Measurements from ENCODE around the gene COL4A1. TPM values are rescaled to one million over a fixed set of nuclear protein-coding genes. Genes with fewer than 3 reads are reported as not detected.

COL4A1 gene
- total RNA-seq, 1 experiment from 2014 or later = not detected

DNA sequence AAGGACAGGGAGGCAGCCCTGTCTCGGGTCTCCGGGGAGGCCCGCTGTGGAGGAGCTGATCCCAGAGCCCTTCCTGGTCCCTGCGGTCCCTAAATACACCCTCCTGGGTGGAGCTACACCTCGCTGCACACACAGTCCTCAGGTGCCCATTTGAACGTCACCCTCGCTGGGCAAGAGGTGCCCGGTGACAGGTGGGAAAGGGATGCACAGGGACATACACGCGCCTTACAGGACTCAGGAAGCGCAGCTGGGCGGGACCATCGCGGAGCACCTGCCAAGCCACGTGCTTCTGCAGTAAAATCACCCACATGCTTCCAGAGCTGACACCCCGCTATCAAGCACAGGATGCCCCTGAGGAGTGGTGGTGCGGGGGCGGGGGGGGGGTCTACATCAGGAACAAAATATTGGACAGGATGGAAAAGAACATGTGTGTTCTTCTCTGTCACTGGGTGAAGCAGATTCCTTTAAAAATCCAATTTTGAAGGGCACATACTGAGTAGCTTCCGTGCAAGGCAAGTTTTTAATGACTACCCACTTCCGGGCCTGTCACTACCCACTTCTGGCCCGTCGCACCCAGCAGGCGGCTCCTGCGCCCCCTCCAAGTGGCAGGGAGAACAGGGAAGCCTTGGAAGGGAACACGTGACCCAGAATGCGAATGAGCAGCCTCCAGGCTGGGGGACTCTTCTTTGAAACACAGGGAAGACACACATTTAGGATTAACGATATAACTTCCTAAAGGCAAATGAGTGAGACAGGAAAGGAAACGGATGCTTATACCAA is 78.9 kb downstream of the COL4A1 start:
- no peaks in the 10 kb centered on the region for H3K4me1 ChIP-seq (ENCODE audit: low read length)
- H3K4me3 ChIP-seq (ENCODE audit: low read length) = no peak overlapping the region
- H3K79me2 ChIP-seq (ENCODE audit: low read length) = no peaks in the 10 kb centered on the region
- no peak overlapping the region for H3K9ac ChIP-seq (ENCODE audit: low read length)
- DNase-seq = no peak
- H3K27me3 ChIP-seq (ENCODE audit: low read length) = no peaks in the 10 kb centered on the region
- H3K27ac ChIP-seq (ENCODE audit: low read length) = no peak overlapping the region
- no peaks in the 10 kb centered on the region for H3K9me2 ChIP-seq (replicated peaks; ENCODE audit: insufficient read depth, low read length)
- H2AFZ ChIP-seq (ENCODE audit: low read length) = no peak overlapping the region
- H3K9me3 ChIP-seq (ENCODE audit: low read length) = no peaks in the 10 kb centered on the region
- no peaks in the 10 kb centered on the region for H3K36me3 ChIP-seq (ENCODE audit: insufficient read depth, low read length)
- H4K20me1 ChIP-seq (ENCODE audit: insufficient read depth, low read depth, low read length) = no peaks in the 10 kb centered on the region
- no peak overlapping the region for H3K4me2 ChIP-seq (ENCODE audit: low read depth, low read length, poor library complexity, severe bottlenecking)

DNA sequence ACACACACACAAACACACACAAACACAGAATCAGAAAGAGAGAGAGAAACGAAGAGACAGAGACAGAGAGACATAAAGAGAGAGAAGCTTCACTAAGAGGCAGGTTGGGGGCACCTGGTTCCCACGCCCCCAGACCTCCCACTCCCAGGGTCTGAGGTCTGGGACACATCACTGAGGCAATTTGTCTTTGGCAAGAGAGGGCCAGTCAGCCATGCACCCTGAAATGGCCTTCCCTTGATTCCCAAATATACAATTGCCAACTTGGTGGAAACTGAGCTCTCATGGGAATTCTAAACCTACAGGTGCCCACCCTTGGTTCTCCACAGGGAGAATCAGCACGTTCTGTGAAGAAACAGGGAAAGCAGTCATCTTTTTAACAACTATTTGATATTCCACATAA is 79.5 kb downstream of the COL4A1 start:
- H3K27me3 ChIP-seq (ENCODE audit: low read length) = no peaks in the 10 kb centered on the region
- H2AFZ ChIP-seq (ENCODE audit: low read length) = no peak overlapping the region
- H3K4me1 ChIP-seq (ENCODE audit: low read length) = no peaks in the 10 kb centered on the region
- no peak overlapping the region for H3K27ac ChIP-seq (ENCODE audit: low read length)
- H3K9ac ChIP-seq (ENCODE audit: low read length) = no peak overlapping the region
- H4K20me1 ChIP-seq (ENCODE audit: insufficient read depth, low read depth, low read length) = no peaks in the 10 kb centered on the region
- H3K4me2 ChIP-seq (ENCODE audit: low read depth, low read length, poor library complexity, severe bottlenecking) = no peak overlapping the region
- no peaks in the 10 kb centered on the region for H3K36me3 ChIP-seq (ENCODE audit: insufficient read depth, low read length)
- H3K9me3 ChIP-seq (ENCODE audit: low read length) = no peaks in the 10 kb centered on the region
- H3K9me2 ChIP-seq (replicated peaks; ENCODE audit: insufficient read depth, low read length) = no peaks in the 10 kb centered on the region
- no peak overlapping the region for H3K4me3 ChIP-seq (ENCODE audit: low read length)
- no peak for DNase-seq
- no peaks in the 10 kb centered on the region for H3K79me2 ChIP-seq (ENCODE audit: low read length)

- no peak for DNase-seq
- Histone ChIP-seq H3K9me3 (ENCODE audit: low read length) (no peaks in the 10 kb centered on the region), H3K9ac (ENCODE audit: low read length) (no peak overlapping the region), H3K4me1 (ENCODE audit: low read length) (no peaks in the 10 kb centered on the region), H3K27ac (ENCODE audit: low read length) (no peak overlapping the region), H4K20me1 (ENCODE audit: insufficient read depth, low read depth, low read length) (no peaks in the 10 kb centered on the region), H3K27me3 (ENCODE audit: low read length) (no peaks in the 10 kb centered on the region), H3K4me2 (ENCODE audit: low read depth, low read length, poor library complexity, severe bottlenecking) (no peak overlapping the region), H3K9me2 (replicated peaks; ENCODE audit: insufficient read depth, low read length) (no peaks in the 10 kb centered on the region), H2AFZ (ENCODE audit: low read length) (no peak overlapping the region), H3K4me3 (ENCODE audit: low read length) (no peak overlapping the region), H3K36me3 (ENCODE audit: insufficient read depth, low read length) (no peaks in the 10 kb centered on the region), H3K79me2 (ENCODE audit: low read length) (no peaks in the 10 kb centered on the region)
Observed at GRCh38 chr13:110225609-110226574, 81.1 kb downstream of the COL4A1 start.

DNA sequence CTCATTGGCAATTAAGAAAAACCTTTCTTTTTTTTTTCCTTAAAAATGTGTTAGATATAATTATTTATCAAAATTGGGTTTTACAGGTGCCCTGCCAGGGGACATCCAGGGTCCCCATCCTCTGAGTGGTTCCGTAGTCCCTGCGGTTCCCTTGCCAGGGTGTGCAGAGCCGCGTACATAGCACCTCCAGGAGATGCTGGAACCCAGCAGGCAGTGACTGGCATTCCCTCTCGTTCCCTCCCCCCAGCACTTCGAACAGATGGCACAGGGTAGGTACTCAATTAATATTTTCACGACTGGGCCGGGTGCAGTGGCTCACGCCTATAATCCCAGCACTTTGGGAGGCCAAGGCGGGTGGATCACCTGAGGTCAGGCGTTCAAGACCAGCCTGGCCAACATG is 82.0 kb downstream of the COL4A1 start:
- Histone ChIP-seq H3K79me2 (ENCODE audit: low read length) (no peaks in the 10 kb centered on the region), H3K4me2 (ENCODE audit: low read depth, low read length, poor library complexity, severe bottlenecking) (no peak overlapping the region), H4K20me1 (ENCODE audit: insufficient read depth, low read depth, low read length) (no peaks in the 10 kb centered on the region), H3K9me2 (replicated peaks; ENCODE audit: insufficient read depth, low read length) (no peaks in the 10 kb centered on the region), H3K36me3 (ENCODE audit: insufficient read depth, low read length) (no peaks in the 10 kb centered on the region), H3K27me3 (ENCODE audit: low read length) (no peaks in the 10 kb centered on the region), H3K4me3 (ENCODE audit: low read length) (no peak overlapping the region), H3K4me1 (ENCODE audit: low read length) (no peaks in the 10 kb centered on the region), H3K27ac (ENCODE audit: low read length) (no peak overlapping the region), H3K9me3 (ENCODE audit: low read length) (no peaks in the 10 kb centered on the region), H3K9ac (ENCODE audit: low read length) (no peak overlapping the region), H2AFZ (ENCODE audit: low read length) (no peak overlapping the region)
- no peak for DNase-seq

DNA sequence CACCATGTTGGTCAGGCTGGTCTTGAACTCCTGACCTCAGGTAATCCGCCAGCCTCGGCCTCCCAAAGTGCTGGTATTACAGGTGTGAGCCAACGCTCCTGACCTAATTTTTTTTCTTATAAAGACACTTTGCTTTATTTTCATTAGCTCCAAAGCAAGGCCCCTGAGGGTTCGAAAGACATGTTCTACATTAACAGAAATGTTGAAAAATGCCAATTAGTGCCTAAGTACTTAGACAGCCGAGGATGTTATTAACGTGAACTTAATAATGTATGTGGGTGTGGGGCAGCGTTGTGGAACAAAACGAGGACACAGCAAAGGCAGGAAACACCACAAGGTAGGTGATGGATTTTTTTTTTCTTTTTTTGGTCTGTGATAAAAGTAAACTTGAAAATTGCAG is 82.4 kb downstream of the COL4A1 start:
- no peak for DNase-seq
- Histone ChIP-seq H4K20me1 (ENCODE audit: insufficient read depth, low read depth, low read length) (no peaks in the 10 kb centered on the region), H3K9me3 (ENCODE audit: low read length) (no peaks in the 10 kb centered on the region), H3K4me1 (ENCODE audit: low read length) (no peaks in the 10 kb centered on the region), H3K4me3 (ENCODE audit: low read length) (no peak overlapping the region), H3K27me3 (ENCODE audit: low read length) (no peaks in the 10 kb centered on the region), H2AFZ (ENCODE audit: low read length) (no peak overlapping the region), H3K79me2 (ENCODE audit: low read length) (no peaks in the 10 kb centered on the region), H3K36me3 (ENCODE audit: insufficient read depth, low read length) (no peaks in the 10 kb centered on the region), H3K4me2 (ENCODE audit: low read depth, low read length, poor library complexity, severe bottlenecking) (no peak overlapping the region), H3K9ac (ENCODE audit: low read length) (no peak overlapping the region), H3K9me2 (replicated peaks; ENCODE audit: insufficient read depth, low read length) (no peaks in the 10 kb centered on the region), H3K27ac (ENCODE audit: low read length) (no peak overlapping the region)

DNA sequence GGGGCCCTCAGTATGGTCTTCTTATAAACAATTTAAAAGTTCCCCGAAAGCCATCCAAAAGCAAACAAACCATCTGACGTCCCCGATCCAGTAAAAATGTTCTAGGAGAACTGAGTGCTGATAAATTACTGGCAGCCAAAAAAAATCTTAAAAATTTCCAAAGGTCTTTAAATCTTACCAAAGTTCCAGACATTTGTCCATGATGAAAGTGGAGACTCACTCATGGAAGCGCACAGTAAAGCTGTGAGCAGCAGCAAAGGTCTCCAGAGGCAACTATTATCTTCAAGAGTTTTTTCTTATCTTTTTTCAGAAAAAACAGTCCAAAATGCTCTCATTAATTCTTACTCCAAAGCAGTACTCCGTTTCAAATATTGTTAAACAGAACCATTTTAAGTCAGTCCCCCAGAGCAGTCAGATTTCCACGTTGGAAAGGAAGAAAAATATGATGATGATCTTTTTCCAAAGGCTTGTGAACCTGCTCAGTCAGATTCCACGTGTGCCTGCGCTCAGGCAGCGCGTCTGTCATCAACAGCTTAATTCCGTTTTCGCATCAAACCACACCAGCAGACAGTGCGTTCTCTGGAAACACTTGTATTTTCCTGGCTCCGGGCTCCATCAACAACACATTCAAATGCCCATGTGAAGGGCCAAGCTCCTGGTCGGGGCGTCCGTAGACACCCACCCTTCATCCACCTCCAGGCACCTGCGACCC is 85.4 kb downstream of the COL4A1 start:
- no peak overlapping the region for H3K4me3 ChIP-seq (ENCODE audit: low read length)
- H3K9me2 ChIP-seq (replicated peaks; ENCODE audit: insufficient read depth, low read length) = no peaks in the 10 kb centered on the region
- no peaks in the 10 kb centered on the region for H3K27me3 ChIP-seq (ENCODE audit: low read length)
- no peak overlapping the region for H3K27ac ChIP-seq (ENCODE audit: low read length)
- no peak overlapping the region for H2AFZ ChIP-seq (ENCODE audit: low read length)
- no peaks in the 10 kb centered on the region for H3K36me3 ChIP-seq (ENCODE audit: insufficient read depth, low read length)
- DNase-seq = no peak
- H3K9ac ChIP-seq (ENCODE audit: low read length) = no peak overlapping the region
- no peaks in the 10 kb centered on the region for H3K9me3 ChIP-seq (ENCODE audit: low read length)
- H3K79me2 ChIP-seq (ENCODE audit: low read length) = no peaks in the 10 kb centered on the region
- no peaks in the 10 kb centered on the region for H4K20me1 ChIP-seq (ENCODE audit: insufficient read depth, low read depth, low read length)
- H3K4me1 ChIP-seq (ENCODE audit: low read length) = no peaks in the 10 kb centered on the region
- no peak overlapping the region for H3K4me2 ChIP-seq (ENCODE audit: low read depth, low read length, poor library complexity, severe bottlenecking)

DNA sequence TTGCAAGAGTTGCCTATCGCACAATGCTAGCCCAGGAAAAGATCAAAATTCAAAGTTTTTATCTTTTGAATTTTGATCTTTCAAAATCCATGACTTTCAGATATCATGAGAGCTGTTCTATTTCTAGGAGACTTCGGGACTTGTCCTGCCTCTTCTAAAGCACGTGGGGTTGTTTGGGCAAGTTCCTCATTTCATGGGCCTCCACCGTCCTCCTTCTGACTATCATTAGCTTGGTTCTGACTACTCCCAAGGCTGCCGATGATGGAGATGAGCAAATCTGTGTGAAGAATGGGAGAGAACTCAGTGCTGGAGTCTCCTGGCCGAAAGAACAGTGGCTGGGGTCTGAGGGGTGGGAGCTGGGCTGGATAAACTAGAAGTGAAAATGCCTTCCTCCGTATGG is 86.5 kb downstream of the COL4A1 start:
- no peak overlapping the region for H3K4me2 ChIP-seq (ENCODE audit: low read depth, low read length, poor library complexity, severe bottlenecking)
- no peak overlapping the region for H3K9ac ChIP-seq (ENCODE audit: low read length)
- no peak for DNase-seq
- H3K79me2 ChIP-seq (ENCODE audit: low read length) = no peaks in the 10 kb centered on the region
- no peak overlapping the region for H3K27ac ChIP-seq (ENCODE audit: low read length)
- H3K9me3 ChIP-seq (ENCODE audit: low read length) = no peaks in the 10 kb centered on the region
- no peak overlapping the region for H2AFZ ChIP-seq (ENCODE audit: low read length)
- no peaks in the 10 kb centered on the region for H3K36me3 ChIP-seq (ENCODE audit: insufficient read depth, low read length)
- no peak overlapping the region for H3K4me3 ChIP-seq (ENCODE audit: low read length)
- H4K20me1 ChIP-seq (ENCODE audit: insufficient read depth, low read depth, low read length) = no peaks in the 10 kb centered on the region
- H3K27me3 ChIP-seq (ENCODE audit: low read length) = no peaks in the 10 kb centered on the region
- no peaks in the 10 kb centered on the region for H3K9me2 ChIP-seq (replicated peaks; ENCODE audit: insufficient read depth, low read length)
- H3K4me1 ChIP-seq (ENCODE audit: low read length) = no peaks in the 10 kb centered on the region

Data from Karpas-422 (cell line).